Hepatocyte (in vitro differentiated cells): ENCODE data around the gene TP53RK. TPM values are rescaled to one million over a fixed set of nuclear protein-coding genes. Genes with fewer than 3 reads are reported as not detected.

ENCODE experiments used
- DNase-seq: peaks from one replicate; pipeline ENCODE4 v3.0.0-alpha.2; 2016; ENCODE audit warnings: low spot score
- H2AFZ ChIP-seq: fragments of 200-600 bp; sonication (generic); 2 replicates; pipeline ENCODE4 v1.6.0; 2016; ENCODE audit warnings: antibody characterized with exemption, mild to moderate bottlenecking
- H3K27ac ChIP-seq: fragments of 200-600 bp; sonication (generic); 2 replicates; pipeline ENCODE4 v1.5.1; 2016; ENCODE audit warnings: mild to moderate bottlenecking
- H3K27me3 ChIP-seq: fragments of 200-600 bp; sonication (generic); 2 replicates; pipeline ENCODE4 v1.6.1; 2016
- H3K36me3 ChIP-seq: fragments of 200-600 bp; sonication (generic); replicated peaks from 2 replicates; pipeline ENCODE4 v1.5.1; 2016; ENCODE audit warnings: low read depth; ENCODE audit not compliant: insufficient read depth
- H3K4me1 ChIP-seq: fragments of 200-600 bp; sonication (generic); 2 replicates; pipeline ENCODE4 v1.5.1; 2016; ENCODE audit warnings: mild to moderate bottlenecking, moderate library complexity; ENCODE audit not compliant: insufficient read depth
- H3K4me2 ChIP-seq: fragments of 200-600 bp; sonication (generic); 2 replicates; pipeline ENCODE4 v1.6.0; 2016
- H3K4me3 ChIP-seq: fragments of 200-600 bp; sonication (generic); 2 replicates; pipeline ENCODE4 v1.5.1; 2016; ENCODE audit warnings: mild to moderate bottlenecking
- H3K79me2 ChIP-seq: fragments of 200-600 bp; sonication (generic); 2 replicates; pipeline ENCODE4 v1.6.0; 2017; ENCODE audit warnings: mild to moderate bottlenecking
- H3K9me2 ChIP-seq: fragments of 200-600 bp; sonication (generic); replicated peaks from 2 replicates; pipeline ENCODE4 v1.6.0; 2017; ENCODE audit warnings: mild to moderate bottlenecking; ENCODE audit not compliant: insufficient read depth
- H3K9me3 ChIP-seq: fragments of 200-600 bp; sonication (generic); 2 replicates; pipeline ENCODE4 v1.5.1; 2016; ENCODE audit warnings: low read depth, mild to moderate bottlenecking
- H4K20me1 ChIP-seq: fragments of 200-600 bp; sonication (generic); 2 replicates; pipeline ENCODE4 v1.6.0; 2016; ENCODE audit warnings: mild to moderate bottlenecking; ENCODE audit not compliant: insufficient read depth, poor library complexity, severe bottlenecking
- EZH2 ChIP-seq: fragments of 200-600 bp; sonication (generic); IDR thresholded peaks from 2 replicates; pipeline ENCODE4 v1.6.1; 2016; ENCODE audit warnings: antibody characterized with exemption, mild to moderate bottlenecking, borderline replicate concordance
- EZH2phosphoT487 ChIP-seq: fragments of 200-600 bp; sonication (generic); IDR thresholded peaks from one replicate; pipeline ENCODE4 v1.6.1; 2018; ENCODE audit warnings: antibody characterized with exemption, mild to moderate bottlenecking, low read depth, moderate library complexity; ENCODE audit not compliant: unreplicated experiment, severe bottlenecking
- WGBS: methylation state at CpG from one replicate; pipeline ENCODE4 v1.1.6; 2016; ENCODE audit warnings: low lambda C conversion rate; ENCODE audit errors: missing lambda C conversion rate; 5-methylcytosine and 5-hydroxymethylcytosine counted together
- polyA plus RNA-seq: library from polyadenylated mRNA; unstranded; fragments of >200 nt; fragmentation: Nextera tagmentation; extraction: Ambion mirVana; gene quantifications from 2 replicates; pipeline ENCODE4 v1.2.1, GENCODE V29; 2016
- total RNA-seq: library from RNA; depleted of rRNA; stranded (reverse); fragments of >200 nt; gene quantifications from 2 replicates; pipeline ENCODE4 v1.2.3, GENCODE V29; 2014
- TF ChIP-seq, protein P1 (sequence below): fragments of 200-600 bp; sonication (generic); IDR thresholded peaks from 2 replicates; pipeline ENCODE4 v1.5.1; 2016; ENCODE audit warnings: antibody characterized with exemption, mild to moderate bottlenecking; ENCODE audit not compliant: poor library complexity

Gene TP53RK
- total and polyA plus RNA-seq, 2 experiments from 2014 or later: 19.6 to 19.8 TPM

DNA sequence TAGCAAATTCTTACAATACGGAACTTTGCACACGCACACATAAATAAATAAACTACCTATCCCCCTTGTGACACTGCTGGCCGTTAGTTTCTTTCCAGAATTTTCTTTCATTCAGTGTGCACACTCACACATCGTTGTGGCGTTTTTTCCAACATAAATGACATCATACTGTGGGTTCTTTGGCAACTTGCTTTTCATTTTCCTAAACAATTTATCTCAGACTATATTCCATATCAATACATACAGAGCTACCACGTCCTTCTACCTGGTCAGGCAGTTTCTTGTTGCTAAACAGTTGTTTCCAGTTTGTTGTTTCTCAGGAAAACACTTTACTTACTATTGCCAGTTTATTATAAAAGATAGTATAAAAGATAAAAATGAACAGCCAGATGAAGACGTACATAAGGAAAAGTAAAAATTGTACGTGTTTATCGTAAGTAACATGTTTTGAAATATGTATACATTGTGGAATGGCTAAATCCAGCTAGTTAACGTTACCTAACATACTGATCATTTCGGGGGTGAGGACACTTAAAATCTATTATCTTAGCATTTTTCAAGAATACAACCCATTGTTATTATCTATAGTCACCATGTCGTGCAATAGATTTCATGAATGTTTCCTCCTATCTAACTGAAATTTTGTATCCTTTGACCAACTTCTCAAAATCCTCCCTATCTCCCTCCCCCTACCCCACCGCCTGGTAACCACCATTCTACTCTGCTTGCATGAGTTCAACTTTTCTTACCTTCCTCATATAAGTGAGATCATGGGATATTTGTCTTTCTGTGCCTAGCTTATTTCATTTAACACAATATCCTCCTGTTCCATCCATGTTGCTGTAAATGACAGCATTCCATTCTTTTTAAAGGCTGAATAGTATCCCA lies 1.2 kb upstream of the TP53RK start:
- Histone ChIP-seq H3K4me1 (peaks cover 10% of the 10 kb centered on the region), H3K27ac (peak overlapping the region; percentile 77), H3K4me2 (peak overlapping the region; percentile 71), H3K27me3 (no peaks in the 10 kb centered on the region), H3K79me2 (peaks cover 33% of the 10 kb centered on the region), H3K9me2 (no peaks in the 10 kb centered on the region), H3K36me3 (no peaks in the 10 kb centered on the region), H4K20me1 (no peaks in the 10 kb centered on the region), H3K9me3 (no peaks in the 10 kb centered on the region), H2AFZ (peak overlapping the region; percentile 31), H3K4me3 (peak overlapping the region; percentile 6)
- no peak for DNase-seq
- WGBS: 68% methylated on average over 13 of the region's 13 CpGs
- TF ChIP-seq EZH2 (no peak), EZH2phosphoT487 (no peak)
- TF ChIP-seq, protein P1, sequence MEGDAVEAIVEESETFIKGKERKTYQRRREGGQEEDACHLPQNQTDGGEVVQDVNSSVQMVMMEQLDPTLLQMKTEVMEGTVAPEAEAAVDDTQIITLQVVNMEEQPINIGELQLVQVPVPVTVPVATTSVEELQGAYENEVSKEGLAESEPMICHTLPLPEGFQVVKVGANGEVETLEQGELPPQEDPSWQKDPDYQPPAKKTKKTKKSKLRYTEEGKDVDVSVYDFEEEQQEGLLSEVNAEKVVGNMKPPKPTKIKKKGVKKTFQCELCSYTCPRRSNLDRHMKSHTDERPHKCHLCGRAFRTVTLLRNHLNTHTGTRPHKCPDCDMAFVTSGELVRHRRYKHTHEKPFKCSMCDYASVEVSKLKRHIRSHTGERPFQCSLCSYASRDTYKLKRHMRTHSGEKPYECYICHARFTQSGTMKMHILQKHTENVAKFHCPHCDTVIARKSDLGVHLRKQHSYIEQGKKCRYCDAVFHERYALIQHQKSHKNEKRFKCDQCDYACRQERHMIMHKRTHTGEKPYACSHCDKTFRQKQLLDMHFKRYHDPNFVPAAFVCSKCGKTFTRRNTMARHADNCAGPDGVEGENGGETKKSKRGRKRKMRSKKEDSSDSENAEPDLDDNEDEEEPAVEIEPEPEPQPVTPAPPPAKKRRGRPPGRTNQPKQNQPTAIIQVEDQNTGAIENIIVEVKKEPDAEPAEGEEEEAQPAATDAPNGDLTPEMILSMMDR: no peak

DNA sequence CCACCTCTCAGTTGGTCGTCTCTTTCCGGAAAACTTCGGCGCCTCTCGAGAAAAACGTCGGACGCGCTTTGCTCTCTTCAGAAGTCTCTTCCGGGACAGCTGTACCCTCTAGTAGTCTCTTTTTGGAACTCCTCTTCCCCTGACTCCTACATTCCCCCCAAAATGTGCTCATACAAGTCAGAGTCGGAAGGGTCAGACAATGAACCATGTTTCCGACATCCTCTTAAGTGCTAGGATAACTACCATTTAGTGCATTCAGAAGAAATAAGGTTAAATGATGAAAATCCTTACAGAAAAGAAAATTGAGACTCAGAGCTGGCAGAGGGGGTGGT lies 476 bp upstream of the TP53RK start:
- Histone ChIP-seq H3K9me3 (no peaks in the 10 kb centered on the region), H4K20me1 (no peaks in the 10 kb centered on the region), H2AFZ (peak overlapping the region; percentile 31), H3K79me2 (peaks cover 40% of the 10 kb centered on the region), H3K4me1 (peaks cover 9% of the 10 kb centered on the region), H3K9me2 (no peaks in the 10 kb centered on the region), H3K27me3 (no peaks in the 10 kb centered on the region), H3K27ac (peak overlapping the region; percentile 77), H3K36me3 (no peaks in the 10 kb centered on the region), H3K4me2 (peak overlapping the region; percentile 71), H3K4me3 (peak overlapping the region; percentile 6)
- TF ChIP-seq EZH2: no peak
- TF ChIP-seq EZH2phosphoT487: no peak
- TF ChIP-seq, protein P1: no peak
- no peak for DNase-seq
- 2% methylated on average over 12 of the region's 12 CpGs for WGBS

DNA sequence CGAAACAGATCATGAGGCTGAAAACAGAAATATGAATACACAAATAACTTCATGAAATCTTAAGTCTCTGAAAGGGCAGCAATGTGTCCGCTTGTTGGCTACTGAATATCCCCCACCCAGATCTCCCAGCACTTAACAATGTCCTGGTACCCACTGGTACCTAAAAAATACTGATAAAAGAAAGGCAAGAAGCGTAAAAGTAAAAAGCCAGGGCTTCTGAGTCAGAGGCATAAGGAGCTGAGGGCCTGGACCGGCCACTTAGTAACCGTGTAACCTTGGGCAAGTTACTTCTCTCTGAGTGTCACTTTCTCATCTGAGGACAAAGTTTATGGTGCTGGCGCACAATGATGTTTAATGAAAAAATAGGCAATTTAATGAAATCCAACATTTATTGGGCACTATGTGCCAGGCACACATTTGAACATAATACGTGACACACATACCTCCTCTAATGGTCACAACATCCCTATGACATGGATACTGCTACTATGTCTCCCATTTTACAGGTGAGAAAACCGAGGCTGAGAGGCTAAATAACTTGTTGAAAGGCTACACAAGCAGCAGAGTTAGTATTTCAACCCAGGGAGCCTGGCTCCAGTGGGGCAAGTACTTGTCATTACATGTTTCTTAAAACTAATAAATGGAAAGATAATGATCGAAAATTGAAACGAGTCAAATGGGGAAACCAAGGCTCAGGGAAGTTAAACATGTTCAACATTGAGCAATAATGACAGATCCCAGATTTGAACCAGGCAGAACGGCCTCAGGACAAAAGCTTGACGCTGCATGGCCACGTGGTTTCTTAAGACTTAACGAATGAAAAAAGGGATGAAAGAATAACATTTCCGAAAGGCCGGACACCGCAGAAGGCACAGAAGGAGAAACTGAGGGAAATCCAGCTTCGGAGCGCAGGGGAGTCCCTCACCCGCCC lies 828 bp downstream of the TP53RK start:
- peak; percentile 46 for DNase-seq
- Histone ChIP-seq H3K9me3 (no peaks in the 10 kb centered on the region), H3K4me3 (peak overlapping the region; percentile 39), H3K27ac (peak overlapping the region; percentile 90), H2AFZ (peak overlapping the region; percentile 13), H4K20me1 (no peaks in the 10 kb centered on the region), H3K36me3 (no peaks in the 10 kb centered on the region), H3K4me2 (peak overlapping the region; percentile 92), H3K27me3 (no peaks in the 10 kb centered on the region), H3K79me2 (peaks cover 42% of the 10 kb centered on the region), H3K9me2 (no peaks in the 10 kb centered on the region), H3K4me1 (peaks cover 12% of the 10 kb centered on the region)
- TF ChIP-seq, protein P1: no peak
- TF ChIP-seq EZH2phosphoT487 (no peak), EZH2 (no peak)
- 18% methylated on average over 18 of the region's 20 CpGs for WGBS
